GM12874 (cell line): Measurements from ENCODE around the gene PRKAR2B.

Source experiments
- CTCF ChIP-seq: IDR thresholded peaks from 2 replicates; pipeline ENCODE4 v1.5.1; 2011; ENCODE audit warnings: low read depth, mild to moderate bottlenecking, control low read depth, low read length, moderate library complexity; ENCODE audit not compliant: insufficient read depth

Gene PRKAR2B

GRCh38 chr7:107091306-107091705 is 46.8 kb downstream of the PRKAR2B start:
- no peak for TF ChIP-seq CTCF

- no peak for TF ChIP-seq CTCF
Observed at GRCh38 chr7:107100824-107101223, 56.3 kb downstream of the PRKAR2B start.

- no peak for TF ChIP-seq CTCF
Observed at GRCh38 chr7:107103369-107103768, 58.9 kb downstream of the PRKAR2B start.

GRCh38 chr7:107104801-107105200 is 60.3 kb downstream of the PRKAR2B start:
- no peak for TF ChIP-seq CTCF

- TF ChIP-seq CTCF = no peak
Observed at GRCh38 chr7:107105591-107106245, 61.2 kb downstream of the PRKAR2B start.

- TF ChIP-seq CTCF = no peak
Observed at GRCh38 chr7:107108793-107109371, 64.4 kb downstream of the PRKAR2B start.

- no peak for TF ChIP-seq CTCF
Observed at GRCh38 chr7:107109955-107110354, 65.5 kb downstream of the PRKAR2B start.

- TF ChIP-seq CTCF = no peak
Observed at GRCh38 chr7:107111196-107111595, 66.7 kb downstream of the PRKAR2B start.
